A549 treated with ZK216348 at 1 μM for 4 hours (cell line): Measurements from ENCODE around the gene CCDC9. TPM values are rescaled to one million over a fixed set of nuclear protein-coding genes. Genes with fewer than 3 reads are reported as not detected.

Source experiments
- total RNA-seq: library from RNA; stranded (reverse); fragments of 200-300 nt; extraction: Qiagen RNA extraction; gene quantifications from 5 replicates; pipeline ENCODE4 v1.2.3, GENCODE V29; 2022; ENCODE audit warnings: low read depth

The CCDC9 gene
- total RNA-seq = 21.5 to 29.7 TPM (median 25.9 TPM) in 5 replicates

GRCh38 chr19:47255879-47256692 lies at the start of gene CCDC9:
CCDC9 (plus strand) TSS chr19:47256525; CDS start chr19:47258401, 1,876 bp downstream.

GRCh38 chr19:47230921-47231214 lies 25.5 kb upstream of the CCDC9 start, which contains the start of gene BBC3:
BBC3 (minus strand) TSS chr19:47231199; CDS start chr19:47228431, 2,768 bp downstream.

GRCh38 chr19:47274071-47274890 lies 18.0 kb downstream of the CCDC9 start, which contains the start of gene INAFM1:
INAFM1 (plus strand) TSS chr19:47274885; CDS start chr19:47274920, 35 bp downstream.

DNA sequence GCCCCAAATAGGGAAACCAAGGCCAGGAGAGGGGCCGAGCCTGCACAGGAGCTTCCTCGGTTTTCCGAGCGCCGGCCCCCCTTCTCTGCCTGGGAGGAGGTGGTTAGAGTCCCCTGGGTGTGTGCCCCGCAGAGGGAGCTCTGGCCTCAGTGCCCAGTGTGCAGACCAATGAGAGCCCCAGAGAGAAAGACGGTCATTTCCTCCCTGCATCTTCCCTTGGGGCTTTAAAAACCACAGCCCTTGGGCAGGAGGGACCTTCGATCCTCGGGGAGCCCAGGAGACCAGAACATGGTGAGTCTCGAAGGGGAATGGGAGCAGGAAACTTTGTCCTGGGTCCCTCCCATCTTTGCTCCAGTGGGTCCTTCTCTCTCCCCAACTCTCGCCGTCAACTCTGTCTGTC lies 53.3 kb downstream of the CCDC9 start, which contains the start of gene C5AR1:
C5AR1 (plus strand) TSS at position 254 of the 400 bp plus-strand sequence; CDS start at position 289, 35 bp downstream.

Other genes starting within 250 kb of the CCDC9 start
- gene NPAS1, start 236.7 kb upstream of the CCDC9 start, total RNA-seq = 3.4 to 8.0 TPM (median 5.8 TPM) in 5 replicates
- gene TMEM160, start 207.9 kb upstream of the CCDC9 start, total RNA-seq = 22.9 to 93.5 TPM (median 89.0 TPM) in 5 replicates
- gene ZC3H4, start 142.7 kb upstream of the CCDC9 start, total RNA-seq = 18.4 to 23.8 TPM (median 20.5 TPM) in 5 replicates
- 208 to 237 TPM (median 216 TPM) in 5 replicates for gene SAE1, start 125.7 kb upstream of the CCDC9 start, total RNA-seq
- gene BBC3, start 25.3 kb upstream of the CCDC9 start, total RNA-seq = 14.6 to 30.6 TPM (median 28.4 TPM) in 5 replicates
- gene INAFM1, start 18.4 kb downstream of the CCDC9 start, total RNA-seq = 4.4 to 12.1 TPM (median 10.8 TPM) in 5 replicates
- 1.6 to 3.0 TPM (median 2.5 TPM) in 5 replicates for gene C5AR1, start 53.3 kb downstream of the CCDC9 start, total RNA-seq
- gene C5AR2, start 75.7 kb downstream of the CCDC9 start, total RNA-seq = 3.1 to 10.0 TPM (median 7.5 TPM) in 5 replicates
- gene DHX34, start 92.8 kb downstream of the CCDC9 start, total RNA-seq = 18.3 to 41.9 TPM (median 38.6 TPM) in 5 replicates
- gene MEIS3, start 163.0 kb downstream of the CCDC9 start, total RNA-seq = 28.9 to 46.6 TPM (median 36.9 TPM) in 5 replicates
- 0.18 to 1.1 TPM (median 0.40 TPM) in 5 replicates for gene SLC8A2, start 215.4 kb downstream of the CCDC9 start, total RNA-seq
- 18.5 to 21.5 TPM (median 19.6 TPM) in 5 replicates for gene KPTN, start 227.7 kb downstream of the CCDC9 start, total RNA-seq